Pons (tissue), 1 donor: ENCODE data around the gene APIP.

ENCODE experiments used
- DNase-seq: peaks from one replicate; pipeline ENCODE4 v3.0.0-alpha.2; 2016; ENCODE audit warnings: low spot score

APIP gene

DNA sequence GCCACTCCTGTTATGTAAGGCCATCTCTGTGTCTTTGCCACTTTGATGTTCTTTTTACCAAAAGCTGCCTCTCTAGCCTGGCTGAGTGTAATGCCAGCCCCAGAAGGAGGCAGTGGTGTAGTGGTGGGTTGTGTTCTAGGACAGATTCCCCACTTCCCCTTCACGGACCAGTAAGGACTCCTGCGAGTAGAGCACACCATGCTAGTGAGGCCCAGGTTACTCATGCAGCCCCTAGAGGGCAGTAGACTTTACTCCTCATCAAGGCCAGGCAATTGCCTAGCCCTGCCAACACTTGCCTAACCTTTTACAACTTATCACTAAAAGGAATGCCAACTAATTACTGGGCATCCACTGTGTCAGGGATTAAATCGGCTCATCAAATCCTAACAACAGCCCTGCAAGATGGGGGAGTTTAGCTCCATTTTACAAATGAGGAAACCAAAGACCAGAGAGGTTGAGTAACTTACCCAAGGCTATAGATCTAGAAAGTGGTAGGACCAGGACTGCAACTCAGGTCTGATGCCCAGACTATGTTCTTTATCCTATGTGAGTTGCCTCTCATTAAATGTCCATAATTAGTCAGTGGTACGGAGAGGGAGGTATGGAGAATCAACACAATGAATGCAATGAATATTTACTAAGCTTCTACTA is 75.3 kb downstream of the APIP start:
- no peak for DNase-seq

DNA sequence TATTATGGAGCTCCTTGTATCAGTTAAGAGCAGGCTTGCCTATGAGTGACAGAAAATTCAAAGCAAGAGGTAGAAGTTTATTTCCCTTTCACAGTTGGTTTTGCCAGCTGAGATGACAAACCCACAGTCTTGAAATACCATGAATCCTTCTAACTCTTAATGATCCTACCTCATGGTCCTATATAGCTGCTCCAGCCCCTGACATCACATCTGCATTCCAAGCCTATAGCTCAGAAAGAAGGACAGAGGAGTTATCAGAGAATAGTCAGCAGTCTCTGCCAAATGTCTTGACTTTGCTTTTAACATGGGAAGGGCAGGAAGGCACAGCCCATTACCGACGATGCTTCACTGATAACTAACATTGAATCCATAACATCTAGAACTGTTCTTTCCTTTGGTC is 76.2 kb downstream of the APIP start:
- no peak for DNase-seq

DNA sequence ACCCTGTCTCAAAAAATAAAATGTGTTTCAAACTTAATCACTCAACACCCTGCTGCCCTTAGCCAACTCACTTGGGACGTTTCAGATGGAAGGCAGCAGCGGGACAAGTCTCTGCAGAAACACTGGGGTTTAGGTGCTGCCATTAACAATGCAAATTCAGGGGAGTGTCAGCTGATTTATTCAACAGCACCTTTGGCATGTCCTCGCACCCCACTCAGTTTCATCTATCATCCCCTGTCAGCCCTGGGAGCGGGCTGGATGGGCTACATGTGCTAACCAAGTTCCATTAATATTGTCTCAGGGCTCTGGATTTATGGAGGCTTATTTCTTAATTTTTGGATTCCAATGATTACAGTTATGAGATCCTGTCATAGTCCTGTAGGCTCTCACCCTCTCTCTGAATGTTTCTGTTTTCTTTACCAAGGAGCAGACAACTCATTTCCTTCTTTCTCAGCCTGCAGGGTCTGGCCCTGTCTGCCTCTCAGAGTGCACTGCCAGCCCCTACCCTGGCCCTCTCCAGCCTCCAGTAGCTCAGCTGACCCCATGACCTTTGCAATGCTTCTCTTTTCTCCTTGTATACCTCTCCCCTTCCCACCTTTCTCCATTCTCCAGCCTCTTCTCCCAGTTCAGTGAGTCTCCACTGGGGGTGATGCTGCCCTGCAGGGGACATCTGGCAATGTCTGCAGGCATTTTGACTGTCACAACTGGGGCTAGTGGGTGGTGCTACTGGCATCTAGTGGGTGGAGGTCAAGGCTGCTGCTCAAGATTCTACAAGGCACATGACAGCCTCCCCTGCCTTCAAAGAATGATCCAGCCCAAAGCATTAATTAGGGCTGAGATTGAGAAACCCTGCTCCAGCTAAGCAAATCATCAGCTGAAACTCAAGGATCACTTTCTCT is 79.0 kb downstream of the APIP start:
- DNase-seq, result no peak

DNA sequence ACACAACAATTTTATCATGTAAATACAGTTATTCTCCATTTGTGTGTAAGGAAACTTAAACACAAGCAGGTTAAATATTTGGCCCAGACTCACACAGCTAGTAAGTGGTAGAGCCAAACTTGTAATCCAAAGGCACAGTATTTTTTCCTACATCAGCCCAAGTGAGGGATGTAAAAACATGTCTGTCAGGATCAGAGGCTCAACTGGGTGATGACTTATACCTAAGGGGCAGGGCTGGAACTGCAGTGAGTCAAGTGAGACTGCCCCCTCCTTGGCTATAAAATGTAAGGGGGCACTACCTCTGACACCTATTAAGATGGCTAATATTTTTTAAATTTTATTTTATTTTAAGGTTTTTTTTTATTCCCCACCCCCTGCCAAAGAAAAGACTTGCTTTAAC is 82.6 kb downstream of the APIP start:
- DNase-seq, result no peak
